H1 (cell line): ENCODE data around the gene SCNN1B. TPM values are rescaled to one million over a fixed set of nuclear protein-coding genes. Genes with fewer than 3 reads are reported as not detected.
"Not testable (repeated sequence)": the region's sequence is repeated elsewhere in the genome, so short reads cannot be mapped to it uniquely, and the experiment has no call there.

Source experiments
- CTCF ChIA-PET: fragments of 300-600 bp; sonication (Branson Sonifier 250); formaldehyde crosslinking; loops from one replicate; lab custom pipeline; 2021; ENCODE audit not compliant: partially characterized antibody; lab: Charles Lee
- POLR2A ChIA-PET: fragments of 300-600 bp; sonication (Branson Sonifier 250); formaldehyde crosslinking; loops from one replicate; lab custom pipeline; 2021; ENCODE audit warnings: inconsistent platforms; ENCODE audit not compliant: partially characterized antibody; lab: Charles Lee
- DNase-seq, 2 experiments: peaks; one replicate each; pipeline versions ENCODE4 v3.0.0 to v3.0.0-alpha.2; 2010 to 2022; ENCODE audit warnings: low spot score in 2 of 2, low read depth in 1 of 2, mixed read lengths in 1 of 2
- FAIRE-seq: peaks from 2 replicates; lab custom pipeline; 2011; peaks lifted over from hg19 to GRCh38; lab: Jason Lieb, UNC
- H2AFZ ChIP-seq: 2 replicates; pipeline ENCODE4 v1.8.1; 2012; ENCODE audit warnings: low read length, inconsistent platforms
- H2AK5ac ChIP-seq: 2 replicates; pipeline ENCODE4 v1.6.1; 2013; ENCODE audit warnings: low read depth, low read length
- H2BK120ac ChIP-seq: replicated peaks from 2 replicates; pipeline ENCODE3; 2013; ENCODE audit warnings: low read depth, low read length, inconsistent platforms
- H2BK12ac ChIP-seq: 2 replicates; pipeline ENCODE4 v1.6.1; 2013; ENCODE audit warnings: low read depth, low read length
- H2BK15ac ChIP-seq: 2 replicates; pipeline ENCODE4 v1.6.1; 2013; ENCODE audit warnings: low read length
- H2BK20ac ChIP-seq: 2 replicates; pipeline ENCODE4 v1.6.1; 2013; ENCODE audit warnings: low read length
- H2BK5ac ChIP-seq: 2 replicates; pipeline ENCODE4 v1.6.1; 2013; ENCODE audit warnings: low read depth, low read length
- H3K14ac ChIP-seq: 2 replicates; pipeline ENCODE4 v1.6.1; 2013; ENCODE audit warnings: inconsistent platforms; ENCODE audit not compliant: insufficient read length
- H3K18ac ChIP-seq: 2 replicates; pipeline ENCODE4 v1.6.1; 2013; ENCODE audit warnings: low read length; ENCODE audit errors: extremely low read depth
- H3K23ac ChIP-seq: 2 replicates; pipeline ENCODE4 v1.6.1; 2013; ENCODE audit warnings: inconsistent platforms; ENCODE audit not compliant: insufficient read length
- H3K23me2 ChIP-seq: 2 replicates; pipeline ENCODE4 v1.6.1; 2013; ENCODE audit warnings: low read depth, low read length
- H3K27ac ChIP-seq: 2 replicates; pipeline ENCODE4 v1.6.1; 2011; ENCODE audit warnings: low read depth, low read length, inconsistent platforms
- H3K27me3 ChIP-seq, 4 experiments: replicated peaks in 1 of 4; 1 replicate in 1 of 4; 2 replicates in 3 of 4; pipeline versions ENCODE4 v1.6.1 to v1.8.1; 2011 to 2013; ENCODE audit warnings: low read length in 3 of 4, mild to moderate bottlenecking in 3 of 4, inconsistent platforms in 2 of 4, mixed read lengths in 2 of 4, moderate library complexity in 1 of 4; ENCODE audit not compliant: control insufficient read depth in 3 of 4, insufficient read depth in 3 of 4; ENCODE audit errors: extremely low read depth in 1 of 4
- H3K36me3 ChIP-seq, 4 experiments: 2 replicates each; pipeline versions ENCODE4 v1.6.1 to v1.8.1; 2011 to 2013; ENCODE audit warnings: mild to moderate bottlenecking in 4 of 4, low read length in 3 of 4, moderate library complexity in 2 of 4, control low read depth in 1 of 4, inconsistent platforms in 1 of 4; ENCODE audit not compliant: insufficient read depth in 4 of 4, control insufficient read depth in 2 of 4
- H3K4ac ChIP-seq: replicated peaks from 2 replicates; pipeline ENCODE3; 2013; ENCODE audit warnings: low read length, low read depth, mixed read lengths, inconsistent platforms; ENCODE audit not compliant: insufficient read length
- H3K4me1 ChIP-seq, 4 experiments: replicated peaks in 1 of 4; 1 replicate in 1 of 4; 2 replicates in 3 of 4; pipeline versions ENCODE4 v1.6.1 to v1.8.1; 2011 to 2013; ENCODE audit warnings: low read length in 3 of 4, inconsistent platforms in 2 of 4, mixed read lengths in 1 of 4; ENCODE audit not compliant: insufficient read depth in 4 of 4, control insufficient read depth in 3 of 4
- H3K4me2 ChIP-seq, 2 experiments: 2 replicates each; pipeline versions ENCODE4 v1.6.1 to v1.8.1; 2011 to 2013; ENCODE audit warnings: low read depth in 2 of 2, low read length in 2 of 2, control low read depth in 1 of 2, inconsistent platforms in 1 of 2, mild to moderate bottlenecking in 1 of 2; ENCODE audit not compliant: insufficient read depth in 1 of 2
- H3K4me3 ChIP-seq, 4 experiments: fragments of 200-600, 300-600 bp in 1 of 4; sonication (generic), shearing (Covaris generic), sonication (Bioruptor Twin) in 1 of 4; 2 replicates each; pipeline versions ENCODE4 v1.5.1 to v1.8.1; 2011 to 2016; ENCODE audit warnings: low read length in 4 of 4, low read depth in 3 of 4, control low read depth in 2 of 4, inconsistent platforms in 2 of 4, mild to moderate bottlenecking in 2 of 4, mixed read lengths in 1 of 4, moderate library complexity in 1 of 4; ENCODE audit not compliant: insufficient read depth in 2 of 4; ENCODE audit errors: extremely low read depth in 1 of 4
- H3K56ac ChIP-seq: replicated peaks from 2 replicates; pipeline ENCODE3; 2013; ENCODE audit warnings: low read depth, mild to moderate bottlenecking, mixed read lengths, low read length, inconsistent platforms; ENCODE audit not compliant: insufficient read length
- H3K79me1 ChIP-seq: 2 replicates; pipeline ENCODE4 v1.6.1; 2013; ENCODE audit warnings: low read depth, low read length, control low read depth
- H3K79me2 ChIP-seq, 2 experiments: 2 replicates each; pipeline versions ENCODE4 v1.6.1 to v1.8.1; 2012 to 2013; ENCODE audit warnings: low read length in 2 of 2, mild to moderate bottlenecking in 2 of 2, inconsistent platforms in 1 of 2; ENCODE audit not compliant: insufficient read depth in 2 of 2, control insufficient read depth in 1 of 2
- H3K9ac ChIP-seq, 4 experiments: replicated peaks in 1 of 4; 1 replicate in 1 of 4; 2 replicates in 3 of 4; pipeline versions ENCODE4 v1.6.1 to v1.8.1; 2011 to 2013; ENCODE audit warnings: low read depth in 3 of 4, low read length in 3 of 4, control low read depth in 2 of 4, mild to moderate bottlenecking in 2 of 4, moderate library complexity in 2 of 4, inconsistent platforms in 1 of 4; ENCODE audit errors: extremely low read depth in 1 of 4
- H3K9me3 ChIP-seq, 2 experiments: 2 replicates each; pipeline versions ENCODE4 v1.6.1 to v1.8.1; 2012 to 2013; ENCODE audit warnings: mild to moderate bottlenecking in 2 of 2, moderate library complexity in 2 of 2, control low read depth in 1 of 2, inconsistent platforms in 1 of 2, low read depth in 1 of 2, low read length in 1 of 2, mixed read lengths in 1 of 2; ENCODE audit not compliant: insufficient read depth in 2 of 2
- H4K20me1 ChIP-seq, 2 experiments: replicated peaks in 1 of 2; 2 replicates each; pipeline versions ENCODE3 to v1.8.1; 2011 to 2013; ENCODE audit warnings: inconsistent platforms in 2 of 2, low read length in 2 of 2, mild to moderate bottlenecking in 1 of 2; ENCODE audit not compliant: insufficient read depth in 2 of 2, control insufficient read depth in 1 of 2
- H4K5ac ChIP-seq: 2 replicates; pipeline ENCODE4 v1.6.1; 2013; ENCODE audit warnings: low read length, low read depth, mixed read lengths, inconsistent platforms; ENCODE audit not compliant: insufficient read length
- H4K8ac ChIP-seq: 2 replicates; pipeline ENCODE4 v1.8.0; 2013; ENCODE audit warnings: mild to moderate bottlenecking, moderate library complexity, low read length, inconsistent platforms; ENCODE audit not compliant: insufficient read depth; ENCODE audit errors: extremely low read depth
- H4K91ac ChIP-seq: replicated peaks from 2 replicates; pipeline ENCODE3; 2013; ENCODE audit warnings: low read length, mixed read lengths, inconsistent platforms; ENCODE audit not compliant: insufficient read length
- WGBS, 2 experiments: shearing (Covaris generic) in 1 of 2; methylation state at CpG; one replicate each; pipeline versions ENCODE4 v1.1.6 to v1.1.7; 2013 to 2015; ENCODE audit warnings: low lambda C conversion rate in 2 of 2, mixed read lengths in 2 of 2, inconsistent platforms in 1 of 2, low coverage in 1 of 2, missing lambda C conversion rate in 1 of 2; ENCODE audit not compliant: insufficient replicate concordance in 2 of 2, insufficient coverage in 1 of 2, insufficient read length in 1 of 2; ENCODE audit errors: extremely low coverage in 1 of 2, missing lambda C conversion rate in 1 of 2; 5-methylcytosine and 5-hydroxymethylcytosine counted together
- polyA plus RNA-seq, 7 experiments: library from polyadenylated mRNA; depleted of rRNA in 3 of 7; stranded (reverse) in 5 of 7; unstranded in 2 of 7; fragments of >200 nt in 5 of 7; fragments of 200-250 nt in 2 of 7; gene quantifications; 1 replicate in 5 of 7; 2 replicates in 1 of 7; 4 replicates in 1 of 7; pipeline versions ENCODE4 v1.2.1 to v1.2.3, GENCODE V29; 2011 to 2013; ENCODE audit warnings: missing spikeins in 2 of 7, mixed read lengths in 2 of 7
- total RNA-seq: library from RNA; stranded (reverse); fragmentation: NEBNext Ultra II Directional; extraction: Animal tissue kit (Norgen Biotek cat#: 25700); gene quantifications from 2 replicates; pipeline ENCODE4 v1.2.1, GENCODE V29; 2021

Gene SCNN1B
- total and polyA plus RNA-seq, 2 of the 8 experiments (the other 6 are each of a cell fraction or from before 2014, with no cell fraction given), result 0.20 to 0.95 TPM

DNA sequence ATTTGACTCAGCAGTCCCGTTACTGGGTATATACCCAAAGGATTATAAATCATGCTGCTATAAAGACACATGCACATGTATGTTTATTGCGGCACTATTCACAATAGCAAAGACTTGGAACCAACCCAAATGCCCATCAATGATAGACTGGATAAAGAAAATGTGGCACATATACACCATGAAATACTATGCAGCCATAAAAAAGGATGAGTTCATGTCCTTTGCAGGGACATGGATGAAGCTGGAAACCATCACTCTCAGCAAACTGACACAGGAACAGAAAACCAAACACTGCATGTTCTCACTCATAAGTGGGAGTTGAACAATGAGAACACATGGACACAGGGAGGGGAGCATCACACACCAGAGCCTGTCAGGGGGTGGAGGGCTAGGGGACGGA, 2.3 kb upstream of the SCNN1B start:
- FAIRE-seq, H4K20me1 ChIP-seq, H4K5ac ChIP-seq, H2BK5ac ChIP-seq, H3K9ac ChIP-seq, H3K4me2 ChIP-seq, POLR2A ChIA-PET, H2BK12ac ChIP-seq, DNase-seq, H3K4me3 ChIP-seq, H2AFZ ChIP-seq, H3K9me3 ChIP-seq, H2AK5ac ChIP-seq, H3K14ac ChIP-seq, H3K79me1 ChIP-seq, H3K4ac ChIP-seq, H3K56ac ChIP-seq, H2BK120ac ChIP-seq, H3K18ac ChIP-seq, H2BK15ac ChIP-seq, H2BK20ac ChIP-seq, H4K8ac ChIP-seq, H3K79me2 ChIP-seq, H3K27ac ChIP-seq, H3K36me3 ChIP-seq, H3K23ac ChIP-seq, H4K91ac ChIP-seq: not testable (repeated sequence)
- CTCF ChIA-PET, result interaction anchor here (1.1 kb wide), 2 partner anchors 8 to 30 kb away, joined by 3 read pairs; no protein-coding TSS in a partner anchor
- WGBS, 2 experiments, result 79% methylated on average over 3 of the region's 3 CpGs; no CpG with 5 or more reads in 1 of the 2 experiments
- peaks cover 0 to 11% (median 1%) of the 10 kb centered on the region in 4 experiments; a peak in 4 of 7 replicates for H3K4me1 ChIP-seq
- peaks cover 14 to 22% (median 21%) of the 10 kb centered on the region in 4 experiments for H3K27me3 ChIP-seq
- H3K23me2 ChIP-seq, result peaks cover 12% of the 10 kb centered on the region
